DMS53 treated with DMSO at 0.1 percent for 48 hours (cell line): ENCODE measurements around the gene LRRC10B.
"Not testable (repeated sequence)": the region's sequence is repeated elsewhere in the genome, so short reads cannot be mapped to it uniquely, and the experiment has no call there.

Source experiments
- DNase-seq: peaks from one replicate; lab custom pipeline; 2025; ENCODE audit not compliant: unreplicated experiment; lab: John Stamatoyannopoulos, UW

LRRC10B gene

DNA sequence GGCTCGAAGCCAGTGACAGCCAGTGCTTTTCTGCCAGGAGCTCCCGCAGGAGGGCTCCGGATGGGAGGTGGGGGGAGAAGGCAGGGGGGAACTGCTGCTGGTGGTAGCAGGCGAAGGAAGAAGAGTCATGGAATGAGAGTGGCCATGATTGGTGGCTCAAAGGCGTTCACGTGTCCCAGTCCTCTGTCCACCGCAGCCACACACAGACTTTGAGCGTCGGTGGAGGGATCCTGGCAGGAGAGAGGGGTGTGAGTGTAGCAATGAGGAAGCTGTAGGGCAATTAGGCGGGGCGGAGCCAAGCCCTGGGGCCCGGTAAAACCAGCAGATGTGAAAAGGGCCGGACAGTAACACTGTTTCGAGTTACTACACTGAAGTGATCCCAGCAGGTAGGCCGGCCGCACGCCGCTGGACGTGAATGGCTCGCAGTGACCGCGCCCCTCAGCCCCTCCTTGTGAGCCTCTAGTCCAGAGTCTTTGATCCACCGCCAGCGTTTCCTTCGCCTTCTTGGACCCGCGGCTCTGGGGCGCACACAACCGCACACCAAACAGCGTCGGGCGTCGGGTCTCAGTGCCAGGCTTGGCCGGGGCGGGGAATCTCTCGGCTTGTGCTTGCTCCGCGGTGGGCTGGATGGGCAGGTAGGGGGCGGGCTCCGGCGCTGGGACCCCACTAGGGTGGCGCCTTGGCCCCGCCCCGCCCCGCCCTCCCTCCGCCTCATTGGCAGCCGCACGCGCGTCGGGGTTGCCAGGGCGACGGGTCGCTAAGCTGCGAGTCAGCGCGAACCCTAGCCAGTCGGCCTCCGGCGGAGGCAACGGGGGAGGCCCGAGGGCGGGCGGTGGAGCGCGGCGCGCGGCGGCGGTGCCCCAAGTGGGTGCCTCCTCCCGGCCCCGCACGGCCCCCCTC lies at the start of gene LRRC10B:
Gene LRRC10B, plus strand, starts transcription at position 788 of the 900 bp plus-strand sequence. CDS start 250 bp downstream, outside the sequence.
- peak; percentile 66 for DNase-seq

DNA sequence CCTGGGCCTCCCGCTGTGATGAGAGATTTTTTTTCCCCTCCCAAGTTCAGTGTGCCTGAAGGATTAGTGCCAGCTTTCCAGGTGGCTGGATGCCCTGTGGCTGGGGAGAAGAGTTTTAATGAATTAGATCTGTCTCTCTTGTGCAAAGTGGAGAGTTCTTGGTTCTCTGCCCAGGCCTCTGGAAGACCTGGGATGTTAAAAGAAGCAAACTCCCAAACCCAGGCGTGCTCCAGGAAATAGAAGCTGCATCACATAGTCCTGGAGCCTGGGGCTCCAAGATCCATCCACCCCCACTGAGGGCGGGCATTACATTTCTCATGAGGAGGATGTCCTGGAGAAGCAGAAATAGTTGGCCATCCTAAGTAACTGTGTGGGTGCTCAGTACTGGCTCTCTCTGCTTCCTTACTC lies 48.1 kb upstream of the LRRC10B start:
- no peak for DNase-seq

DNA sequence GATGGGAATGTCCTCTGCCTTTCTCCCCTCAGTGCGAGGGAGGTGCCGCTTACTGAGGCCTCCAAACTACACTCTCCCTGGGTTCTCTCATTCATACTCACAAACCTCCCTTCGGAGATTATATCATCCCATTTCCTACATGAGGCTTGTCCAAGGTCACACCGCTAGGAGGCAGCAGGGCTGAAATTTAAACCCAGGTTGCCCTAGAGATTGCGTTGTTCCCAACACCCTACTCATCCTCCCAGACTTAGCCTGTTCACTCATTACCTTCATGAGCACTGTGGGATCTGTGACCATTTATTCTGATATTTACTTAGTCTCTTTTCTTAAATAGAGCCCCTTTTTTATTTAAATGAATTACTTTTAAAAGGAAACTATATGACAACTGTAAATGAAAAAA lies 47.6 kb upstream of the LRRC10B start:
- no peak for DNase-seq

DNA sequence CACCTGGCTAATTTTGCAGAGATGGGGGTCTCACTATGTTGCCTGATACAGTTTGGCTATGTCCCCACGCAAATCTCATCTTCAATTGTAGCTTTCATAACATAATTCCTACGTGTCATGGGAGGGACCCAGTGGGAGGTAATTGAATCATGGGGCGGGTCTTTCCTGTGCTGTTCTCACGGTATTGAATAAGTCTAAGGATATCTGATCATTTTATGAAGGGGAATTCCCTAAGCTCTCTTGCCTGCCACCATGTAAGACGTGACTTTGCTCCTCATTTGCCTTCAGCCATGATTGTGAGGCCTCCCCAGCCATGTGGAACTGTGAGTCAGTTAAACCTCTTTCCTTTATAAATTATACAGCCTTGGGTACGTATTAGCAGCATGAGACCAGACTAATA lies 40.9 kb upstream of the LRRC10B start:
- DNase-seq: not testable (repeated sequence)

DNA sequence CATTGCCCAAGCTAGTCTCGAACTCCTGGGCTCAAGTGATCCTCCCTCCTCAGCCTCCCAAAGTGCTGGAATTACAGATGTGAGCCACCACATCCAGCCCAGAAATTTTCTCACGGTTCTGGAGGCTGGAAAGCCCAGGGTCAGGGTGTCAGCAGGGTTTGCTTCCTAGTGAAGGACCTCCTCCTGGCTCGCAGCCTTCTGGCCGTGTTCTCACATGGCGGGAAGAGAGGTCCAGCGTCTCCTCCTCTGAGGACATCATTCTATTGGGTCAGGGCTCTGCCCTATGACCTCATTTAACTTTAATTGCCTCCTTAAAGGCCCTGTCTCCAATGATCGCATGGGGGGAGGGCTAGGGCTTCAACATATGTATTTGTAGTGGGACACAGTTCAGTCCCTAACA lies 40.5 kb upstream of the LRRC10B start:
- no peak for DNase-seq

DNA sequence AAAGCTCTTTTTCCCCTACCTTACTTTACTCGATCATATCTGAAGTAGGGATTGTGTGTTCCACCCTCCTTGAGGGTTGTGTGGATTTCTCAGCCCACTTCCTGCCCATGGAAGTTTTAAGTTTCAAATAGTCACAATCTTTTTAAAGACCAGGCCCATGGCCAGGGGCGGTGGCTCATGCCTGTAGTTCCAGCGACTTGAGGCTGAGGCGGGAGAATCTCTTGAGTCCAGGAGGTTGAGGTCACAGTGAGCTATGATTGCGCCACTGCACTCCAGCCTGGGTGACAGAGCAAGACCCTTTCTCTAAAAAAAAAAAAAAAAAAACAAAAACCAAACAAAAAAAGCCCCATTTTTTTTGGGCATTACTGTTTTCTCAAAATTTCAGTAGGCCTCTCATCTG lies 36.3 kb upstream of the LRRC10B start:
- no peak for DNase-seq

DNA sequence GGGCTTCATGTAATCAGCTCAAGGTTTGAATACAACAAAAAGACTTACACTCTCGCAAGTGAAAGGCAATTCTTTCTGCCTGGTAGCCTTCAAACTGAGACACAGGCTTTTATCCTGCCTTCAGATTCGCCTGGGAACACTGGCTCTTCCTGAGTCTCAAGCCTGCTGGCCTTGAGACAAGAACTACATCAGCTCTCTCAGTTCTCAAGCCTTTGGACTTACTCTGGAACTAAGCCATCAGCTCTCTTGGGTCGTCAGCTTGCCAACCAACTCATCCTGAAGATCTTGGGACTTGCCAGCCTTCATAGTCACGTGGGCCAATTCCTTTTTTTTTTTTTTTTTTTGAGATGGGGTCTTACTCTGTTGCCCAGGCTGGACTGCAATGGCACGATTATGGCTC lies 35.7 kb upstream of the LRRC10B start:
- DNase-seq: no peak

DNA sequence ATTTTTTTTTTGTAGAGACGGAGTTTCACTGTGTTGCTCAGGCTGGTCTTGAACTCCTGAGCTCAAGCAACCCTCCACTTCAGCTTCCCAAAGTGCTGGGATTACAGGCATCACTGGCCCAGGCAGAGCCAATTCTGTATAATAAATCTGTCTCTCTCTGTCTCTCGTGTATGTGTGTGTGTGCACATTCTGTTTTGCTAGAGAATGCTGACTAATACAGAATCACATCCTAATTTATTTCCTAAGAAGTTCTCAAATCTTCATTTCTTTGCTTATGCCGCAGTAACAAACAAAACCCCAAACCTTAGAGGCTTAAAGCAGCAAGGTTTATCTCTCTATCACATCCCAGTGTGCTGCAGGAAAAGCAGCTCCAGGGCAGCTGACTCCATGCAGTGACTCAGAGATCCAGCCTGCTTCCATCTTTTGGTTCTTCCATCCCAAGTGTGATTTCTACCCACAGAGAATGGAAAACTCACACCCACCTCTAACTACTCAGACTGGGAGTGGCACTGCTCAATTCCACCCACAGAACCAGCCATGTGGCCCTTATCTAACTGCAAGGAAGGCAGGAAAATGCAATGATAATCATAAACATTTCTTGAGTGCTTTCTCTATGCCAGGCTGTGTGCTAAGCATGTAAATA lies 35.1 kb upstream of the LRRC10B start:
- no peak for DNase-seq

DNA sequence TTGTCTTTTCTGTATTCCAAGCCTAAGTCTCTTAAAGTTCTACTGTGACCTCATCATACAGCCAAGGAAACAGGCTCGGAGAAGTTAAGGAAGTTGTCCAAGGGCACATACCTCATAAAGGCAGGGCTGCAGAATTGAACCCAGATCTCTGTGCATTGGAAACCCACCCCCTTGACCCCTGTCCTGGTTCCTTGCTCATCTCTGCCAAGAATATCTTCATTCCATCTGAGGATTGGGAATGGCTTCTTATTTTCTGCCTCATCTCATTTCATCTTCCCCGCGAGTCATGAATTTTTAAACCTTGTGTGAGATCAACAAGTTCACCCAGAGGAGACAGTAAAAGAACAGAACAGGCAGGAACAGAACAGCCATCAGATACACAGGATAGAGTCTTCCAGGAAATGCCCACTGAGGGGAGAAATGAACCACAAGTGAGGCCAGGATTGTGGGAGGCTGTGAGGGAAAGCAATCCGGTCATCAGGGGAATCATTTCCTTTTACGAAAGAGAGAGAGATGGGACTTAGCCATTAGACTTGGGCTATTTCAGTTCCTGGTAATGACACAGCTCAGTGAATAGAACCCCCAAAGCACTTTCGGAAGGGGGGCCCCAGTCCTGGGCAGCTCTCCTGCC lies 34.4 kb upstream of the LRRC10B start:
- no peak for DNase-seq

DNA sequence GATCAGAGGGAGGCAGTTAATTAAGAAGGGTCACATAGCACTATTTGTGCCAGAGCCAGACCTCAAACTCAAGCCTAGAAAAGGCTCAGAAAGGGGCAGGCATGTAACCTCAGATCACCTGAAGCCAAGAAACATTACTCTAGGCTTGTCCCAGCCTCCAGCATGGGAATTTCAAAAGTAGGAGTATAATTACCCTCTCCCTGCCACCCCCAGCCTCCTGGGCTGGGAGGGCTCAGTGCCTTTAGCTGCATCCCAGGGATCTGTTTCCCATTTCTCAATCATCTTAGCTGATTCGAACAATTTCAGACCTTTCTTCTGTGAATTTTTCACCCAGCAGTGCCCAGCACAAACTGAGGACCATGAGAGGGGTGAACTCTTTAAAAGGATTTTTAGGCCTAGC lies 33.1 kb upstream of the LRRC10B start:
- no peak for DNase-seq

DNA sequence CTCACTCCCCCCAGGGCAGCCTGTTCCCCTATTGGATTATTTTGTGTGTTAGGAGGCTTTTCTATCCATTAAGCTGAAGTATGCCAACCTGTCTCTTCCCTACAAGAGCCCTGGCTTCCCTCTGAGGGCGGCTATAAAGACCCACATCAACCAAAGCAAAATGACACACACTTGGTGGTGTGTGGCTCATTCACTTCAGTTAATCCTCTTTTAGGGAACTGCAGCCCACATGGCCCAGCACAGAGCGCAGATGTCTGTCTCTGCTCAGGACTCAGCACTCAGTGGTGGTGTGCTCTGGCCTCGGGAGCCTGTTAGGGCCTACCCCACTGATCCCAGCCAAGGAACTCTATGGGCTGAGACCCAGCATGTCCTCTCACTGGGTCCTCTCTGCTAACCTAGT lies 32.2 kb upstream of the LRRC10B start:
- no peak for DNase-seq

DNA sequence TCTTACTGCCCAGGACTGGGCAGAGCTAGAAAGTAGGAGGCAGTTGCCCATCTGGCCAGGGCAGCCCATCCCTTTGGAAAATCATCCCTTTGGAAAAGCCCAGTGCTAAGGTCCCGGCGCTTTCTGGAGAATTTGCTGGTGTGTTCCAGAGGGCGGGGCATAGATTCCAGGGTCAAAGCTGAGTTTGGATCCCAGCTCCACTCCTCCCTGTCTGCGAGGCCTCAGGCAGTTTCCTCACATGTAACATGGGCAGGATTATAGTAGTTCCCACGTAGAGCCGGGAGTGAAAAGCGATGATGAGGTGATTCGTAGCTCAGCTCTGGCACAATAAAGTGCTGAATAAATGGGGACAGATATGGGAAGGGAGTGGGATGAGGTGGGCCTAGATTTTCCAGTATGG lies 31.4 kb upstream of the LRRC10B start:
- no peak for DNase-seq

DNA sequence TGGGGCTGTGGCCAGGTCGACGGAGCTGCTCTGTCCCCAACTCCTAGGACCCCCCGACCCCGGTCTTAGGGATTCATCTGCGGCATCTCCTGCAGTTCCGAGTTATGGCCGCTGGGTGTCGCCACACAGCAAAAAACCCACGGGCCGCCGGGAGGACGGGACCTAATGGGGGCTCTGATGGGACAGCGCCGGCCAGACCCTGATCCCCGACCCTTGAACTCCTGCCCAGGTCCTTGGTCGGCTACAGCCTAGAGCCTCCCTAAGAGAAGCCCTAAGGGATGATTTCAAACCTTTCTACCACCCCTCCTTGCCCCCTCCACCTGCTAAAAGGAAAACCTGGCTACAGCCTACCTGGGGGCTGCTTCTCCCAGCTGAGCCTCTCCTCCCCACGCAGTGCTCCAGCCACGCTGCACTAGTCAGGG lies 30.8 kb upstream of the LRRC10B start:
- no peak for DNase-seq

DNA sequence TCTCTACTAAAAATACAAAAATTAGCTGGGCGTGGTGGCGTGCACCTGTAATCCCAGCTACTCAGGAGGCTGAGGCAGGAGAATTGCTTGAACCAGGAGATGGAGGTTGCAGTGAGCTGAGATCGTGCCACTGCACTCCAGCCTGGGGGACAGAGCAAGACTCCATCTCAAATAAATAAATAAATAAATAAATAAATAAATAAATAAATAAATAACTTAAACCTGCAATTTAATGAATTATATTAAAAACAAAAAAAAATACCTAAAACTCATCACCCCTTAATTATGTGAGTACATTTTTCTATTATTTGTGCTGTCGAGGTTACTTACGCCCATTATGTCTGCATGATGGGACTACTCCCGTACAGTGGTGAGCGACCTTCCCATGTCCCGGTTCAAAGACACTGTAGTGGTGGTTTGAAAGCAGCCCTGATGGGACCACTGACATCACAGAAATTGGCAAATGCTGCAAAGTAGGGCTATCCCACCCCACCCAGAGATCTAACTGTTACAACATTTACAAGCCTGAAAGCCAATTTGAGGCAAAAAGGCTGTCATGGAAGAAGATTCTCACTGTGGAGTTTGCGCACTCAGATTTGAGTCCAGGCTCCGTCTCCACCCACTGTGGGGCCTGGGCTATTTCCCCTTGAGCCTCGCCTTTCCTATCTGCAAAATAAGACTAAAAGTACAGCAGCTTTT lies 29.0 kb upstream of the LRRC10B start:
- DNase-seq: not testable (repeated sequence)

DNA sequence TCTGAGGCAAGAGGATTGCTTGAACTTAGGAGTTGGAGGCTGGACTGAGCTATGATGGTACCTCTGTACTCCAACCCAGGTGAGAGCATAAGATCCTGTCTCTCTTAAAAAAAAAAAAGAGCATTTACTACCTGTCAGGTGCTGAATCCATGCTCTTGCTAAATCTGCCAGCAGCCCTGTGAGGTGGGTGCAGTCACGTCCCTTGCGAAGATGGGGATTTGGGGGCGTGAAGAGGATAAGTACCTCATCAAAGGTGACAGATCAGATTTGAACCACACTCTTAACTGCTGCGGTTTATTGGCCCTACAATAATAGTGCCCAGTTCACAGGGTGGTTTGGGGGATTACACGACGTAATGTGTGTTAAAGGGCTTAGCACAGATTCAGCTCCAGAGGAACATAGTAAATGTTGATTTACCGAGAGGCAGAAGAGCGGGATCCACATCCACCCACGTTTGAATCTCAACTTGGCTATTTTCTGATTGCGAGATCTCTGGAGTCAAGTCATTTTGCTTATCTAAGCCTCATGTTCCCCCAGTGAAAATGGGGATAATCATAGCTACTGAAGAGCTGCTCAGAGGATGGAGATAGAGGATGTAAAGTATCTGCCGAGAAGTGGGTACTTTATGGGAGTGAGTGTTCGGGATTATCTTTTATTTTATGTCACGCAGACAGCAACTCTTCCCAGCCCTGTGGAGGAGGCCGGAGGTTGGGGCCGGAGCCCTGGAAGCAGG lies 28.1 kb upstream of the LRRC10B start:
- no peak for DNase-seq

DNA sequence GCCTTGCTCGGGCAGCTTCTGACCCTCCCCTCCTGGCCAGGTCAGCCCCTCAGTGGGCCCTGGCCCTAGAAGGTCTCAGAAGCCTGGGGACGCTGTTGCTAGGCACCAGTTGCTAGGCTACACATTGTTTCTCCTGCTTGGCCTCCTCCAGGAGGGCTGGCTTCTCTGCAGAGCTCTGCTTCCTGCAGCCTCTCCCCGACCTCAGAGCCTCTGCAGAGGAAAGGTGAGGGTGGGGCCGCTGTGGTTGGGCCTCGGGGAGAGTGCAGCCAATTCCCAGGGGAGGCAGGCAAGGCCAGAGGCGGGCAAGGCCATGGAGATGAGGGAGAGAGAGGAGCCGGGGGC lies 27.6 kb upstream of the LRRC10B start:
- DNase-seq: no peak

DNA sequence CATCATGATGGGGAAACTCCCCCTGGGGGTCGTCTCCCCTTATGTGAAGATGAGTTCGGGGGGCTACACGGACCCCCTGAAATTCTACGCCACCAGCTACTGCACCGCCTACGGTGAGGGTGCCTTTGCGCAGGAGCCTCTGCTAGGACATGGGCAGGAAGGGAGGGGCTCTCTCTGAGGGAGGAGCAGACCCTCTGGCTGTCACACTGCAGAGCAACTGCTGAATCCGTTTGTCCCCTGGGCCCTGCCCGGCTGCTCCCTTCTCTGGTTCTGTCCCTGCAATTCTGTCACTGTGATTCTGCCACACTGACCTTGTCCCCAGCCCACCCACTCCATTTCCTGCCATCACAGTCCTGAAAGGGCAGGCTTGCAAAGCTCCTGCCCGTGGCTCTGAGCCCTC lies 26.7 kb upstream of the LRRC10B start:
- no peak for DNase-seq

DNA sequence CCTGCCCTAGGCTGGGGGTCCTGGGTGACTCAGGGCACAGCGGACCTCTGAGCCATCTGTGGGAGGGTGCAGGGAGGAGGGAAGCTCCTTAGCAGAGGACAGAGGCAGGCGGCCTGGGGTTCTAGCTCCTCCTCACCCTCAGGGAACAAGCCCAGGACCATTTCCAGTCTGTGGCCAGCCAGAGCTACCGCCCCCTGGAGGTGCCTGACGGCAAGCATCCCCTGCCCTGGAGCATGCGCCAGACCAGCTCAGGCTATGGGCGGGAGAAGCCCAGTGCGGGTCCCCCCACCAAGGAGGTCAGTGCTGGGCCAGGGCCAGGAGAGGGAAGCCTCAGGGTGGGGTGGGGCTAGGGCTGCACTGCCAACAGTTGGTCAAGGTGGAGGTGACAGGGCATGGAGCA lies 26.0 kb upstream of the LRRC10B start:
- DNase-seq: no peak

DNA sequence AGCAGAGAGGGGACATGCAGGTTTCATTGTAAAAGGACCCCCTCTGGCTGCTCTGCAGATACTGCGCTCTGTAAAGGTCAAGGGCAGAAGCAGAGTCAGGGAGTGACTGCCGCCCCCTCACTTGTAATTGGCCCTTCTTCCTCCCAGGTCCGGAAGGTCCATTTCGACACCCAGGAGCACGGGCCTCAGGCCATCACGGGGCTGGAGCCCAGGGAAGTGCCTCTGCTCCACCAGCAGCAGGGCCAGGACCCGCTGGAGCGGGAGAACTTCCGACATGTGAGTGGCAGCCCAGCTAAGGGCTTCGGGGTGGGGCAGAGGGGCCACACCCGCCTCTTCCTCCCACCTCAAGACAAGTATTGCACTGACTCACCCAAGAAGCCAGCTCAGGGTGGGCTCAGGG lies 24.0 kb upstream of the LRRC10B start:
- no peak for DNase-seq

DNA sequence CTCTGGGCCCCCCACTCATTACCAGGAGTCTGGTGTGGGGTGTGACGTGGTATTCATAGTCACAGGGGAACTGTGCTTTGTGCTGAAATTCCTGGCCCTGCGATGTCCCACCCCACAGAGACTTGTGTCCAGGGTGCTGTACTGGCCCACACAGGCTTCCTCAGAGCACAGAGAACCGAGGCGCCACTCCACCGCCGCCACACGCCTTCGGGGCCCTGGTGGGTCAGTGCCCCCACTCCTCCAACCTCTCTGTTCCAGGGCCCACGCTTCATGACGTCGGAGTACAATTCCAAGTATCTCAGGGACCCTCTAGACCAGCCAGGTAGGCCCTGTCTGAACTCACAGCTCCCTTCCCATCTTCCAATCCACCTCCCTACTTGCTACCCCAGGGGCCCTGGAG lies 23.5 kb upstream of the LRRC10B start:
- no peak for DNase-seq
